Panc1 (cell line): ENCODE results near the gene MAGEF1. TPM values are rescaled to one million over a fixed set of nuclear protein-coding genes. Genes with fewer than 3 reads are reported as not detected.

Experiments used
- ATAC-seq: fragments of 200-7000 bp; cut with Tn5 transposase; 2 replicates; pipeline ENCODE4 v1.9.1; 2020; ENCODE audit warnings: mild to moderate bottlenecking, moderate library complexity
- BruUV-seq: library from RNA; stranded (reverse); fragments of 400-500 nt; replicated peaks from 2 replicates; lab custom pipeline; 2021; lab: Mats Ljungman, UMichigan
- CTCF ChIA-PET: fragments of 300-600 bp; sonication (Branson Sonifier 250); formaldehyde crosslinking; loops from one replicate; lab custom pipeline; 2022; ENCODE audit warnings: antibody characterized with exemption; lab: Charles Lee
- POLR2A ChIA-PET: fragments of 300-600 bp; sonication (Branson Sonifier 250); formaldehyde crosslinking; loops from one replicate; lab custom pipeline; 2022; ENCODE audit warnings: antibody characterized with exemption; lab: Charles Lee
- DNase-seq: peaks from one replicate; pipeline ENCODE4 v3.0.0-alpha.2; 2010; ENCODE audit warnings: low read depth, low spot score
- H3K27ac ChIP-seq: 2 replicates; pipeline ENCODE4 v1.5.1; 2011; ENCODE audit warnings: mild to moderate bottlenecking, low read length, inconsistent platforms
- H3K27me3 ChIP-seq: fragments of 200-500 bp; sonication (Bioruptor generic); 2 replicates; pipeline ENCODE4 v1.6.0; 2014; ENCODE audit warnings: low read length, inconsistent platforms; ENCODE audit not compliant: control insufficient read depth, insufficient read depth
- H3K36me3 ChIP-seq: fragments of 200-500 bp; sonication (Bioruptor generic); 2 replicates; pipeline ENCODE4 v1.5.1; 2014; ENCODE audit warnings: inconsistent platforms, mild to moderate bottlenecking, low read length, moderate library complexity; ENCODE audit not compliant: control insufficient read depth, insufficient read depth
- H3K4me1 ChIP-seq: 2 replicates; pipeline ENCODE4 v1.5.1; 2011; ENCODE audit warnings: inconsistent platforms, mild to moderate bottlenecking, low read length, moderate library complexity; ENCODE audit not compliant: control insufficient read depth, insufficient read depth
- H3K4me3 ChIP-seq, 2 experiments: 2 replicates each; pipeline ENCODE4 v1.5.1; 2011 to 2012; ENCODE audit warnings: low read depth in 2 of 2, low read length in 2 of 2, mild to moderate bottlenecking in 2 of 2, inconsistent platforms in 1 of 2, moderate library complexity in 1 of 2
- H3K9me3 ChIP-seq: fragments of 200-500 bp; sonication (Bioruptor generic); 2 replicates; pipeline ENCODE4 v1.5.1; 2014; ENCODE audit warnings: low read depth, mild to moderate bottlenecking, inconsistent platforms, low read length, moderate library complexity; ENCODE audit not compliant: control insufficient read depth, insufficient read depth
- POLR2AphosphoS5 ChIP-seq: IDR thresholded peaks from 2 replicates; pipeline ENCODE4 v1.6.1; 2012; ENCODE audit warnings: mild to moderate bottlenecking, low read depth, low read length, moderate library complexity
- SIN3A ChIP-seq: IDR thresholded peaks from 2 replicates; pipeline ENCODE4 v1.6.1; 2012; ENCODE audit warnings: low read depth, mild to moderate bottlenecking, low read length, moderate library complexity, borderline replicate concordance; ENCODE audit not compliant: insufficient read depth
- TCF7L2 ChIP-seq: IDR thresholded peaks from 2 replicates; pipeline ENCODE4 v1.6.1; 2011; ENCODE audit warnings: mild to moderate bottlenecking, low read depth, low read length, inconsistent platforms
- in situ Hi-C: cut with HindIII; loops from 2 replicates; pipeline ENCODE4 v1.10.0; 2016; ENCODE audit warnings: low sequenced_read_pairs, low pct_unique_long_range_greater_than_20kb
- intact Hi-C: fragments of 100-400 bp; cut with micrococcal nuclease; formaldehyde crosslinking; loops from one replicate; pipeline ENCODE4 v1.10.0; 2022; ENCODE audit not compliant: unreplicated experiment
- total RNA-seq: library from RNA; stranded (reverse); gene quantifications from one replicate; pipeline ENCODE4 v1.2.1, GENCODE V29; 2021; ENCODE audit not compliant: unreplicated experiment
- TF ChIP-seq, protein P1 (sequence below): fragments of 450-650 bp; IDR thresholded peaks from 2 replicates; pipeline ENCODE4 v1.5.1; 2017; ENCODE audit warnings: mild to moderate bottlenecking
- TF ChIP-seq, protein P2 (sequence below), 2 experiments: IDR thresholded peaks; 2 replicates each; pipeline ENCODE4 v1.6.1; 2011 to 2012; ENCODE audit warnings: low read depth in 2 of 2, control low read depth in 1 of 2, low read length in 1 of 2, mild to moderate bottlenecking in 1 of 2, moderate library complexity in 1 of 2; ENCODE audit not compliant: insufficient read depth in 1 of 2

Gene MAGEF1
- total RNA-seq, 1 experiment from 2014 or later = 27.7 TPM

DNA sequence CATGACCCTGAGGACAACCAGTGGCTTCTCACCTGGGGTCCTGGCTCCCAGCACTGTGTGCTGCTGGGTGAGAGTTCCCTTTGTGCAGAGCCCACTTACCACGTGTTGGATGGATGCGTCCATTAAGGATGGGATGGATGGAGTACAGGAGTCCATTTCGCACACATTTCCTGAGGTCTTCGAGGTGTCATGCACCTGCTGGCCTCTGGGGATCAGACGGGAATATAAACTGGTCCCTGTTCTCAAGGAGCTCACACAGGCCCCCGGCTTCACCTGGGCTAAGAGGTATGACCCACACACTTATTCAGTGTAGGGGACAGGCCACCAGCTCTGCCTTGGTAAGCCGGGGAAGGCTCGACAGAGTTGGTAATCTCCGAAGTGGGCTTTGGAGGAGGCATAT lies 39.5 kb downstream of the MAGEF1 start:
- ChIA-PET CTCF (no interaction called here), POLR2A (no interaction called here)
- Histone ChIP-seq H3K4me1 (no peaks in the 10 kb centered on the region), H3K27ac (no peak overlapping the region), H3K4me3 (no peak overlapping the region), H3K9me3 (no peaks in the 10 kb centered on the region), H3K36me3 (no peaks in the 10 kb centered on the region), H3K27me3 (peaks cover 6% of the 10 kb centered on the region; the same call in 1 of the 2 replicates)
- TF ChIP-seq POLR2AphosphoS5 = no peak
- TF ChIP-seq TCF7L2 = no peak
- TF ChIP-seq, protein P1, sequence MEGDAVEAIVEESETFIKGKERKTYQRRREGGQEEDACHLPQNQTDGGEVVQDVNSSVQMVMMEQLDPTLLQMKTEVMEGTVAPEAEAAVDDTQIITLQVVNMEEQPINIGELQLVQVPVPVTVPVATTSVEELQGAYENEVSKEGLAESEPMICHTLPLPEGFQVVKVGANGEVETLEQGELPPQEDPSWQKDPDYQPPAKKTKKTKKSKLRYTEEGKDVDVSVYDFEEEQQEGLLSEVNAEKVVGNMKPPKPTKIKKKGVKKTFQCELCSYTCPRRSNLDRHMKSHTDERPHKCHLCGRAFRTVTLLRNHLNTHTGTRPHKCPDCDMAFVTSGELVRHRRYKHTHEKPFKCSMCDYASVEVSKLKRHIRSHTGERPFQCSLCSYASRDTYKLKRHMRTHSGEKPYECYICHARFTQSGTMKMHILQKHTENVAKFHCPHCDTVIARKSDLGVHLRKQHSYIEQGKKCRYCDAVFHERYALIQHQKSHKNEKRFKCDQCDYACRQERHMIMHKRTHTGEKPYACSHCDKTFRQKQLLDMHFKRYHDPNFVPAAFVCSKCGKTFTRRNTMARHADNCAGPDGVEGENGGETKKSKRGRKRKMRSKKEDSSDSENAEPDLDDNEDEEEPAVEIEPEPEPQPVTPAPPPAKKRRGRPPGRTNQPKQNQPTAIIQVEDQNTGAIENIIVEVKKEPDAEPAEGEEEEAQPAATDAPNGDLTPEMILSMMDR = no peak
- TF ChIP-seq SIN3A = no peak
- TF ChIP-seq, protein P2, sequence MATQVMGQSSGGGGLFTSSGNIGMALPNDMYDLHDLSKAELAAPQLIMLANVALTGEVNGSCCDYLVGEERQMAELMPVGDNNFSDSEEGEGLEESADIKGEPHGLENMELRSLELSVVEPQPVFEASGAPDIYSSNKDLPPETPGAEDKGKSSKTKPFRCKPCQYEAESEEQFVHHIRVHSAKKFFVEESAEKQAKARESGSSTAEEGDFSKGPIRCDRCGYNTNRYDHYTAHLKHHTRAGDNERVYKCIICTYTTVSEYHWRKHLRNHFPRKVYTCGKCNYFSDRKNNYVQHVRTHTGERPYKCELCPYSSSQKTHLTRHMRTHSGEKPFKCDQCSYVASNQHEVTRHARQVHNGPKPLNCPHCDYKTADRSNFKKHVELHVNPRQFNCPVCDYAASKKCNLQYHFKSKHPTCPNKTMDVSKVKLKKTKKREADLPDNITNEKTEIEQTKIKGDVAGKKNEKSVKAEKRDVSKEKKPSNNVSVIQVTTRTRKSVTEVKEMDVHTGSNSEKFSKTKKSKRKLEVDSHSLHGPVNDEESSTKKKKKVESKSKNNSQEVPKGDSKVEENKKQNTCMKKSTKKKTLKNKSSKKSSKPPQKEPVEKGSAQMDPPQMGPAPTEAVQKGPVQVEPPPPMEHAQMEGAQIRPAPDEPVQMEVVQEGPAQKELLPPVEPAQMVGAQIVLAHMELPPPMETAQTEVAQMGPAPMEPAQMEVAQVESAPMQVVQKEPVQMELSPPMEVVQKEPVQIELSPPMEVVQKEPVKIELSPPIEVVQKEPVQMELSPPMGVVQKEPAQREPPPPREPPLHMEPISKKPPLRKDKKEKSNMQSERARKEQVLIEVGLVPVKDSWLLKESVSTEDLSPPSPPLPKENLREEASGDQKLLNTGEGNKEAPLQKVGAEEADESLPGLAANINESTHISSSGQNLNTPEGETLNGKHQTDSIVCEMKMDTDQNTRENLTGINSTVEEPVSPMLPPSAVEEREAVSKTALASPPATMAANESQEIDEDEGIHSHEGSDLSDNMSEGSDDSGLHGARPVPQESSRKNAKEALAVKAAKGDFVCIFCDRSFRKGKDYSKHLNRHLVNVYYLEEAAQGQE (IDR thresholded peaks at IDR 0.05; ENCODE audit: insufficient read depth in 1 of 2, low read depth in 2 of 2, low read length in 1 of 2) = no peak
- DNase-seq (no peak), ATAC-seq (no peak)
- intact Hi-C loops = no loop called here
- in situ Hi-C loops = no loop called here
- BruUV-seq = no TSS peak

GRCh38 chr3:184670091-184670602 lies 41.7 kb downstream of the MAGEF1 start:
- DNase-seq (no peak), ATAC-seq (peak; percentile 63)
- H3K27ac ChIP-seq = no peak overlapping the region
- ChIA-PET POLR2A (no interaction called here), CTCF (interaction anchor here (0.6 kb wide), 1 partner anchor 261 kb away, joined by 3 read pairs; no protein-coding TSS in a partner anchor)
- H3K9me3 ChIP-seq = no peaks in the 10 kb centered on the region
- no peak overlapping the region for H3K4me3 ChIP-seq
- H3K27me3 ChIP-seq = peaks cover 6% of the 10 kb centered on the region; the same call in 1 of the 2 replicates
- in situ Hi-C loops = no loop called here
- no peaks in the 10 kb centered on the region for H3K4me1 ChIP-seq
- BruUV-seq = no TSS peak
- no peaks in the 10 kb centered on the region for H3K36me3 ChIP-seq
- intact Hi-C loops = no loop called here
- TF ChIP-seq SIN3A (no peak), TCF7L2 (no peak), POLR2AphosphoS5 (no peak)
- TF ChIP-seq, protein P1 = no peak
